ENCODE results near the gene FDX1. TPM values are rescaled to one million over a fixed set of nuclear protein-coding genes. Genes with fewer than 3 reads are reported as not detected.

The FDX1 gene
- total RNA-seq, 2 experiments from 2014 or later = 13.3 to 15.9 TPM

DNA sequence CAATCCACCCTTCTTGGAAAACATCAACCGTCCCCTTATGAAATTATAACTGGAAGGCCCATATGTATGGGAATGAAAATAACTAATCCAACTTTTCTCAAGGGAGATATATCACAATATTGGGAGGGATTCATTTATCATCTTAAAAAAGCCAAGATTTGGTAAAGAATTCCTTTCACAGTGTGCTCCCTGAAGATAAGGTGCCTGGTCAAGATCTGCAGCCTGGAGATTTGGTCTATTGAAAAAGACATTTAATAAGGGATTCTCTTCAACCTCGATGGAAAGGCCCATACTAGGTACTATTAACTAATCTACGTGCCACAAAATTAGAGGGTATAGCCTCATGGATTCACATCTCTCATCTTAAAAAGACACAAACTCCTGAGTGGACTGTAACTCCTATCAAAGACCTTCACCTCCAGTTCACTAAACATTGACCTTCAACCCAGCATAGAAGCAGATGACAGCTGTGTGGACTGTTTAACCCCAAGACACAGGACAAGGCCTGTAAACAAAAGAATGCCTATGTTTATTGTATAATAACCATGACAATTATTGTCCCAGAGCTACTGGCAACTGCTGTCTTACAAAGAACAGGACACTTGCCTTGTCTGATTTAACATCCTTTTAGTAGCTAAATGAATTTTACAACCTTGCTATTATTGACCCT lies 4.8 kb upstream of the FDX1 start:
- intact Hi-C loops (cut with micrococcal nuclease; ENCODE audit: unreplicated experiment) = no loop called here
- no peak overlapping the region for H3K4me2 ChIP-seq (ENCODE audit: low read length)
- H3K9me3 ChIP-seq (ENCODE audit: low read length) = no peaks in the 10 kb centered on the region; the same call in 1 of the 2 replicates
- no peak overlapping the region for H3K4me3 ChIP-seq (ENCODE audit: low read depth, low read length, poor library complexity, severe bottlenecking)
- no peak overlapping the region for H3K27ac ChIP-seq (ENCODE audit: low read depth, low read length, poor library complexity, severe bottlenecking)
- H3K79me2 ChIP-seq (ENCODE audit: insufficient read depth, low read depth, low read length) = no peaks in the 10 kb centered on the region
- no TSS peak for BruUV-seq (replicated peaks)
- no peaks in the 10 kb centered on the region for H3K9me2 ChIP-seq (ENCODE audit: insufficient read depth, low read length)
- H4K20me1 ChIP-seq (ENCODE audit: insufficient read depth, low read length) = no peaks in the 10 kb centered on the region
- POLR2A ChIA-PET = interaction anchor here (0.5 to 0.7 kb wide), 2 partner anchors 11 to 468 kb away, joined by 3 to 4 read pairs; no protein-coding TSS in a partner anchor
- no peaks in the 10 kb centered on the region for H3K36me3 ChIP-seq (ENCODE audit: insufficient read depth, low read length)
- no peak for TF ChIP-seq EZH2phosphoT487 (IDR thresholded peaks at IDR 0.05; ENCODE audit: borderline replicate concordance, low read depth, low read length)
- TF ChIP-seq, protein P1, sequence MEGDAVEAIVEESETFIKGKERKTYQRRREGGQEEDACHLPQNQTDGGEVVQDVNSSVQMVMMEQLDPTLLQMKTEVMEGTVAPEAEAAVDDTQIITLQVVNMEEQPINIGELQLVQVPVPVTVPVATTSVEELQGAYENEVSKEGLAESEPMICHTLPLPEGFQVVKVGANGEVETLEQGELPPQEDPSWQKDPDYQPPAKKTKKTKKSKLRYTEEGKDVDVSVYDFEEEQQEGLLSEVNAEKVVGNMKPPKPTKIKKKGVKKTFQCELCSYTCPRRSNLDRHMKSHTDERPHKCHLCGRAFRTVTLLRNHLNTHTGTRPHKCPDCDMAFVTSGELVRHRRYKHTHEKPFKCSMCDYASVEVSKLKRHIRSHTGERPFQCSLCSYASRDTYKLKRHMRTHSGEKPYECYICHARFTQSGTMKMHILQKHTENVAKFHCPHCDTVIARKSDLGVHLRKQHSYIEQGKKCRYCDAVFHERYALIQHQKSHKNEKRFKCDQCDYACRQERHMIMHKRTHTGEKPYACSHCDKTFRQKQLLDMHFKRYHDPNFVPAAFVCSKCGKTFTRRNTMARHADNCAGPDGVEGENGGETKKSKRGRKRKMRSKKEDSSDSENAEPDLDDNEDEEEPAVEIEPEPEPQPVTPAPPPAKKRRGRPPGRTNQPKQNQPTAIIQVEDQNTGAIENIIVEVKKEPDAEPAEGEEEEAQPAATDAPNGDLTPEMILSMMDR (conservative IDR thresholded peaks at IDR 0.05; ENCODE audit: low read length) = no peak
- H2AFZ ChIP-seq (ENCODE audit: low read length) = no peak overlapping the region
- DNase-seq (ENCODE audit: low spot score) = no peak
- peaks cover 8% of the 10 kb centered on the region for H3K4me1 ChIP-seq (ENCODE audit: insufficient read depth, low read length, poor library complexity, severe bottlenecking)
- CTCF ChIA-PET (ENCODE audit: unreplicated experiment) = no interaction called here

DNA sequence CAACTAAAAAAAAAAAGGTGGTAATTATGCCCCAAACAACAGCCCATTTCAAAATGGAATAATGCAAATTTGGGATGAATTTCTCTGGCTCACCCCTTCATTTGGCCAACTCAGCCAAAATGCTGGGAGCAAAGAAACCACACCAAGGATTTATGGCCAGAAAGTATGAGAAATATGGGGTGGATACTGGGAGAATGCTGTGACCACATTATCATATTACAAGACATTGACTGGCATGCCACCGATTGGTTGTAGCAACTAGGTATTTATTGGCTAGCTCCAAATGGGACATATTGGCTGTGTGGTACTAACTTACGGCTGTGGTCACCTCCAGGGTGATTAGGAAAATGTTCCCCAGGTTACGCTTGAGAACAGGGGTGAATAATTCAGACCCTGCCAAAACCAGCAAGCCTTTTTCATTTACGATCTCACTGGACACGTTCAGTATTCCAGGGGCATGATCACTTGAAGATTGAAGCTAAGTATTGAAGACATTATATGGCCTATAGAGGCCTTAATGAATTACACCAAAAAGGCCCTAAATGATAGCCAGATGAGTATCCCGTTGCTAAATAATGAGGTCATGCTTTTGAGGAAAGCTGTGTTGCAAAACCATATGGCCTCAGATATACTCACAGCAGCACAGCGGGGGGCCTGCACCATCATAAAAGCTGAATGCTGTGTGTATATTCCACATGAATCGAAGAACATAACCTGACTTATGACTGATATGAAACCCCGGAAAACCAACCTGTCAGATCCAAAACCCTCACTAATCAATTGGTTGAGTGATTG lies 3.8 kb upstream of the FDX1 start:
- no peak for DNase-seq (ENCODE audit: low spot score)
- BruUV-seq (replicated peaks) = no TSS peak
- no peaks in the 10 kb centered on the region for H4K20me1 ChIP-seq (ENCODE audit: insufficient read depth, low read length)
- no peak overlapping the region for H3K4me3 ChIP-seq (ENCODE audit: low read depth, low read length, poor library complexity, severe bottlenecking)
- POLR2A ChIA-PET = interaction anchor here (0.6 to 0.8 kb wide), 3 partner anchors 12 to 208 kb away, joined by 3 read pairs; no protein-coding TSS in a partner anchor
- no peaks in the 10 kb centered on the region for H3K9me2 ChIP-seq (ENCODE audit: insufficient read depth, low read length)
- no peak overlapping the region for H3K4me2 ChIP-seq (ENCODE audit: low read length)
- H3K36me3 ChIP-seq (ENCODE audit: insufficient read depth, low read length) = no peaks in the 10 kb centered on the region
- intact Hi-C loops (cut with micrococcal nuclease; ENCODE audit: unreplicated experiment) = no loop called here
- H3K79me2 ChIP-seq (ENCODE audit: insufficient read depth, low read depth, low read length) = peaks cover 7% of the 10 kb centered on the region
- H3K27ac ChIP-seq (ENCODE audit: low read depth, low read length, poor library complexity, severe bottlenecking) = no peak overlapping the region
- no peaks in the 10 kb centered on the region for H3K9me3 ChIP-seq (ENCODE audit: low read length)
- CTCF ChIA-PET (ENCODE audit: unreplicated experiment) = interaction anchor here (0.5 kb wide), 1 partner anchor 238 kb away, joined by 4 read pairs; no protein-coding TSS in a partner anchor
- peaks cover 8% of the 10 kb centered on the region for H3K4me1 ChIP-seq (ENCODE audit: insufficient read depth, low read length, poor library complexity, severe bottlenecking)
- TF ChIP-seq, protein P1 (conservative IDR thresholded peaks at IDR 0.05; ENCODE audit: low read length) = no peak
- no peak for TF ChIP-seq EZH2phosphoT487 (IDR thresholded peaks at IDR 0.05; ENCODE audit: borderline replicate concordance, low read depth, low read length)
- no peak overlapping the region for H2AFZ ChIP-seq (ENCODE audit: low read length)

All from OCI-LY7 (cell line).